Stimulated activated CD4-positive, alpha-beta T cell treated with anti-CD3 and anti-CD28 coated beads, Interleukin-12 subunit alpha, Interleukin-12 subunit beta, amount 100 ng/mL, for 4 hours (primary cell): ENCODE results near the gene BMAL1.

Experiments
- DNase-seq: peaks from one replicate; pipeline ENCODE4 v3.0.0-alpha.2; 2020

The BMAL1 gene

GRCh38 chr11:13294178-13294577, 16.6 kb downstream of the BMAL1 start:
- DNase-seq: no peak

- DNase-seq: no peak
Observed at GRCh38 chr11:13294771-13295579, 17.4 kb downstream of the BMAL1 start.

GRCh38 chr11:13297308-13297916, 19.8 kb downstream of the BMAL1 start:
- no peak for DNase-seq

DNA sequence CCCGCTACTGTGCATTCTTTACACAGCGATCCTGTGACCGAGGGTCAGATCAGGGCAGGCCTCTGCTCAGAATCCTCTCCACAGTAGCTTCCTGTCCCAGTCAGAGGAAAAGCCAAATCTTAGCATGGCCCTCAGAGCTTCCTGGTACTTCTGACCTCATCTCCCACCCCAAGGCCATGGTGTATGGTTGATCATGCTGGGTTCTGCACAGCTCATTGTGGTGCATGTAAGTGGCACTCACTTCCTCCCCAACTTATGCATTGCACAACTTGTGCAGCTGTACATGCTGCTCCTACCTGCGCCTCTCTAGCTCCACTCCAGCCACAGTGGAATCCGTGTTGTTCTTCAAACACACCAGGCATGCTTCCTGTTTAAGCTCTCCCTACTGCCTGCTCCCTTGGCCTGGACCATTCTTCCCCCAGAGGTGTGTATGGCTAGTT, 20.3 kb downstream of the BMAL1 start:
- DNase-seq: no peak

- no peak for DNase-seq
Observed at GRCh38 chr11:13298765-13299164, 21.2 kb downstream of the BMAL1 start.

- no peak for DNase-seq
Observed at GRCh38 chr11:13301522-13301921, 23.9 kb downstream of the BMAL1 start.

DNA sequence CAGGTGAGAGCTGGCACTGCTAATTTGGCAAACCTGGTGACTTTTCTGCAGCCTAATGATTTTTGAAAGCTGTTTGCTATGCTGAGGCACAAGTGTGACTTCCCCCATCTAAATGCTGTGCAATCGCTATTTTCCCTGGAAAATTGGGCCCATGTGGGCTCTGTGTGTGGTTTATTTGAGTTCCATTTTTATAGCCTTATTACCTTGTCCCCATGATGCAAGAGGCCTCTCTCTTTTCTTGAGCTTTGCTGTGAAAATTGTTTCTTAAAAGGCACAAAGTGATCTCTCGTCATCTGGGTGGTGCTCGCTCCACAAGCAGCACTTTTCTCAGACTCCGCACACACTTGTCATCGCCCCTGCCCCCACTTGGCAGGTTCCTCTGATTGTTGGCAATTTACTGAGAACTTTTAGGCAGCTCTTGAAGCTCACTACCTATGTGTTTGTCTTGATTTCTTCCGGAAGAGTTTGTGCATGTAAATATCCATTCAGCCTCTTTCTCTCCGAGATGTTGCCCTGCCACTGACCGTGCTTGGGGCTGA, 24.9 kb downstream of the BMAL1 start:
- no peak for DNase-seq

GRCh38 chr11:13303668-13304649, 26.4 kb downstream of the BMAL1 start:
- no peak for DNase-seq

- DNase-seq: no peak
Observed at GRCh38 chr11:13304655-13305335, 27.2 kb downstream of the BMAL1 start.

- no peak for DNase-seq
Observed at GRCh38 chr11:13308704-13309103, 31.1 kb downstream of the BMAL1 start.

DNA sequence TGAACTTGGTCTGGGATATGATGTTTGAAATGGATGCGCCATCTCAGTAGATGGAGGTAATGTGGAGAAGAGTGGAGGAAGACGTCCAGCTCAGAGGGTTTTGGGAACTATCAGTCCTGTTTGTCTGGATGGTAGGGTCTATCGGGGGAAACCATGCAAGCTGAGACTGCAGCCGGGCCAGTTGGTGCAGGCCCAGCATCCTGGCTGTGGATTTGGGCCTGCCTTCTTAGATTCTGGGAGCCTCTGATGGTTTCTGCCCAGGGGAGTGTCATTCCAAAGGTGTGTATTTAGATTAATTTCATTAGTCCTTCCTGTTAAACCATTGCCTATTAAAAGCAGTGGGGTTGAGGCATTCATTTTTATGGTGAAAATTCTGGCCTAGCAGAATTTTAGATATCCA, 31.6 kb downstream of the BMAL1 start:
- no peak for DNase-seq

GRCh38 chr11:13310443-13310842, 32.9 kb downstream of the BMAL1 start:
- no peak for DNase-seq

- no peak for DNase-seq
Observed at GRCh38 chr11:13311570-13311969, 34.0 kb downstream of the BMAL1 start.

- DNase-seq: no peak
Observed at GRCh38 chr11:13313005-13313819, 35.6 kb downstream of the BMAL1 start.

DNA sequence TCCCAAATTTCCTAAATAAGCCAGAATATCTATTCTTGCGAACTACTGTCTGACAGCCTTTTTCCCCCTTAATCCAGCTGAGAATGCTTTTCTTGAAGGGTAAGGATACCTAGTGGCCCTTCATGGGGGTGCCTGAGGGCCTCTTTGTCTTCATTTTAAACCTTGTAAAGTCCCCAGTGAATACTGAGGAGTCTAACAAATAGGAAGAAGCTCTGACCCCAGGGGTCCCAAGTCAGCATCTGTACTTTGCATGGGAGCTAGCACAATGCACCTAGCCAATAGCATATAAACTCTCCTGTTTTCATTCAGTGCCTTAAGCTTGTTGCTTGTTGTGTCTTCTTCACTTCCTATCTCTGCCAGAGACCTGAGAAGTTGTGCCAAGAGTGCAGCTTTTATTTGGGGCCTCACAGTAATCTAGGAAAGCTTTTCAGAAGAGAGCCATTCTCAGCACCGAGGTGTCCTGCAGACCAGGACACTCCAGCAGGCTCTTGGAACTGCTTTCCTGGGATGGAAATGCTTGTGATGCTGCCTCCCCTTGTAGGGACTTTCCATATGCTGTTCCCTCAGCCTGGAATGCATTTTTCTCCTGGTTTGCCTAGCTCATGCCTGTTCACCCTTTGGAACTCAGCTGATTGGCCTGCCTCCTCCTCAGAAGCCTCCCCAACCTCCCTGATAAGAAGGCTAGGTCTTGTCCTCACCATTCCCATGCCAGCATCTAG, 37.2 kb downstream of the BMAL1 start:
- DNase-seq: no peak

DNA sequence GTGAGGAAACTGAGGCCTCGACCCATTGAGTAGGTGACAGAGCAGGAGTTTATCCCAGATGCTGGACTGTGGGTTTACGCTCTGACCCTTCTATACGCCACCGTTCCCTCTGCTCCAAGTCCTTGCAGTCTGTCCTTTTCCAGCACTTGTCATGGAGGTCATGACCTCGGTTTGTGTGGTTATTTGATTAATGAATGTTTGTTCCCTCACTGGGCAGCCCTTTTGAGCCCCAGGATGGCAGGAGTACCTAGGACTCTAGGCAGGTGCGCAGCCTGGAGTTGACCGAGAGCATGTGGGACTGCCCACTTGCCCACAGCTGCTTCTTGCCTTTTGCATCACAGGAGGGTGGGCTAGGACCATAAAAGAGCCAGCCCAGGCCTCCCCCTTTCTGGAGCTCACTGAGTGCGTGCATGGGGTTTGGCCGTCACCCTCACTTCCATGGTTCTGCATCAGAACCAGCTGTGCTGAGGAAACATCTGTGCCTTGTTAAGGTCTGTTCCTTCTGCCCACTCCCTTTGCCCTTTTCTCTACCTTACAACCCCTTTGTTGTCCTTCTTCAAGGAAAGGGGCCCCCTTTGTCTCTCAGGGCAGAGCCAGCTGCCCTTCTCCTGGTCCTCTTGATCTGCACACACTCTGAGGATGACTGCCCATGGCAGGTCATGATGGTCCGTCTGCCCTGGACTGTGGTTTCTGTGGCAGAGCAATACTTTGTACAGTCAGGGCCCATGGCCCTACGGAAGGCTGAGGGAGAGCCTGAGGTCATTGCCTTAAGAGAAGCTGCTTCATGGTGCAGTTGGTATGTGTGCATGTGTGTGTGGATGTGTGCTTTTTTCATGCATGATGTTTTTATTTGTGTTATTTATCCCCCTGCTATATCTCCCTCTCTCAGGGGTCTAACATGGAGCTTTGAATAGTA, 38.2 kb downstream of the BMAL1 start:
- no peak for DNase-seq

DNA sequence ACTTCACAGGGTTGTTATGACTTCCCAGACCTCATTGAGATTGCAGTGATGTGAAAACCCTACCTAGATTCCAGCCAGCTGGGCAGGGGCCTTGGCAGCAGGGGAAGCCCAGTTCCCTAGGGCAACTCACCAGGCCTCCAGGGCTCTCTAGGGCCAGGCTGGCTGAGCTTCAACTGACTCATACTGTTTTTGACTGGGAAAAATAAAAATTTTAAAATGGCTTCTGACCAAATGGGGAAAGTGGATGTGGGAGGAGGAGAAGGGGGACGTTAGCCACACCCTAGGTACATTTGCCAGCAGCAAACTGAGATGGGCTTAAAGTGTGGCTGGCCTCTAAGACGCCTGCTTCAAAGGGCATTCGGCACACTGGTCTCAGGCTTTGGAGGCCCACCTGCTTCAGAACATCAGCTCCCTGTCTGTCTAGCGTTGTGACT, 39.0 kb downstream of the BMAL1 start:
- DNase-seq: no peak

DNA sequence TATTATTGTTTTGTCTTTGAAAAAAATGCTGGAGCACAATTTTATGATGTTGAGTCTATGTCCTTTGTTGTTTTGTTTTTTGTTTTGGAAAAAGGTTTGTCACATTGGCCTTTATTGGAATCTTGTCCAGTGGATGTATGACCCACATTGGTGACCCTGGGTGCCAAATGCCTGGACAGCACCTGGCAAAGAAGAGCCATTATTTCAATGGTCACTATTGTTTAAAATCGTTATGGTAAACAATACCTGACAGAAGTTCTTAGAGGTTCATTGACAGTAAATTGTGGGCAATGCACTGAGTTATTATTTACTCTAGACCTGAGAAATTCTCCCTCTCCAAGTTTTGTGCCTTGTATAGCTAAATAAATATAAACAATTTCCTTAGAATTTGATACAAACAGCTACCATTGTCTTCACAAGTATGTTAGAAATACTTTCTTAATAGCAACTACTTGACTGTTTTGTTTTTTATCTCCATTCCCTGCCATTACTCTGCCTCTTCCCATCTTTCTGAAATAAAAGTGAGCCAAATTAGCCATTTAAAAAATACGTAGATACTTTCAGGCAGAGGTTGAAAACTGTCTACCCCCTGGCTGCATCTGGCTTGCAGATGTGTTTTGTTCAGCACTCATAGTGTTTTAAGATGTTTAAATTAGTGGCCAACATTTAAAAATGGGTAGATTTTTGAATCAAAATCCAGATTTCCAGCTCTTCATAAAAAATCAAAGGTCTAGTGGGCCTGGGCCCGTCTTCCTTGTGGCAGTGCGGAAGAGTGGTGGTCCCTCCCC, 39.9 kb downstream of the BMAL1 start:
- no peak for DNase-seq
